Astrocyte of the spinal cord (primary cell): Measurements from ENCODE around the gene OPALIN.

Experiments used
- DNase-seq: peaks from one replicate; pipeline ENCODE4 v3.0.0; 2011; ENCODE audit warnings: low read depth, low spot score
- H3K4me3 ChIP-seq: 2 replicates; pipeline ENCODE4 v1.5.1; 2011; ENCODE audit warnings: low read depth, mild to moderate bottlenecking, low read length, moderate library complexity
- CTCF ChIP-seq: IDR thresholded peaks from 2 replicates; pipeline ENCODE4 v1.5.1; 2012; ENCODE audit warnings: low read depth, mild to moderate bottlenecking, low read length, inconsistent platforms
- in situ Hi-C: cut with HindIII; loops from 2 replicates; pipeline ENCODE4 v1.10.0; 2017; ENCODE audit warnings: low sequenced_read_pairs

The OPALIN gene

GRCh38 chr10:96298362-96298761, 60.4 kb downstream of the OPALIN start:
- H3K4me3 ChIP-seq, result no peak overlapping the region
- no peak for TF ChIP-seq CTCF
- no peak for DNase-seq
- in situ Hi-C loops, result no loop called here

GRCh38 chr10:96297486-96297885, 61.3 kb downstream of the OPALIN start:
- TF ChIP-seq CTCF, result no peak
- in situ Hi-C loops, result no loop called here
- H3K4me3 ChIP-seq, result no peak overlapping the region
- DNase-seq, result no peak

GRCh38 chr10:96295475-96295874, 63.3 kb downstream of the OPALIN start:
- no peak overlapping the region for H3K4me3 ChIP-seq
- no peak for TF ChIP-seq CTCF
- in situ Hi-C loops, result no loop called here
- DNase-seq, result no peak
